GM18502 (cell line): ENCODE data around the gene EPG5.
"Not testable (repeated sequence)": the region's sequence is repeated elsewhere in the genome, so short reads cannot be mapped to it uniquely, and the experiment has no call there.

Experiments
- ATAC-seq: cut with Tn5 transposase; IDR thresholded peaks from one replicate; pipeline ENCODE4 v1.9.1; 2021; ENCODE audit warnings: mild to moderate bottlenecking; ENCODE audit not compliant: unreplicated experiment, poor library complexity

Gene EPG5

DNA sequence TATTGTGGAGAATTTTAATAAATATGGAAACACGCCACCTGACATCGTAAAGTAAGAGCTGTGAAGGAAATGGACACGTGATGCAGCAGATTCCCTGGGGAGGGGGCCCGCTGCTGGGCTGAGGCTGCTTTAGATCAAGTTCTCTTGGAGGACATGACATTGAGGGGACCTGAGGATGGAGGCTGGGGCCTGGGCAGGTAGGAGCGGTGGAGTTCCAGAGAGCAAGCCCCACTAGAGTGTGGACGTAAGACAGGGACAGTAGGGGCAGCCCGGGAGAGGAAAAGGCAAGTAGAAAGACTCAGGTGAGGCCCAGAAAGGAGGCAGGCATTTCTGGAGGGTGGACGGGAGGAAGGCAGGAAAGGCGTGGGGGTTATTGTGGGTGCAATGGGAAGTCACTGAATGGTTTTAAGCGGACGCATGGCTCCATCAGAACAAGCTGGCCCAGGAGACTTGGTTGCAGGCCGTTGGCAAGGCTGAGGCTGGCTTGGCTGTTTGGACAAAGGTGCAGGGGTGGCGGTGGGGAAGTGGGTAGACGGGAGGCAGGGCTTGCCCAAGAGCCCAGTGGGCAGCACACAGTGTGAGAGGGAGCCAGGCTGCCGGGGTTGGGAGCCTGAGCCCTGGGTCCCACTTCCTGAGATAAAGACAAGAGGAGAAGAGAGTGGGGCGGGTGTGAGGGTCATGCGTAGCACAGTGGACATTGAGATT, 125.9 kb downstream of the EPG5 start:
- no peak for ATAC-seq

DNA sequence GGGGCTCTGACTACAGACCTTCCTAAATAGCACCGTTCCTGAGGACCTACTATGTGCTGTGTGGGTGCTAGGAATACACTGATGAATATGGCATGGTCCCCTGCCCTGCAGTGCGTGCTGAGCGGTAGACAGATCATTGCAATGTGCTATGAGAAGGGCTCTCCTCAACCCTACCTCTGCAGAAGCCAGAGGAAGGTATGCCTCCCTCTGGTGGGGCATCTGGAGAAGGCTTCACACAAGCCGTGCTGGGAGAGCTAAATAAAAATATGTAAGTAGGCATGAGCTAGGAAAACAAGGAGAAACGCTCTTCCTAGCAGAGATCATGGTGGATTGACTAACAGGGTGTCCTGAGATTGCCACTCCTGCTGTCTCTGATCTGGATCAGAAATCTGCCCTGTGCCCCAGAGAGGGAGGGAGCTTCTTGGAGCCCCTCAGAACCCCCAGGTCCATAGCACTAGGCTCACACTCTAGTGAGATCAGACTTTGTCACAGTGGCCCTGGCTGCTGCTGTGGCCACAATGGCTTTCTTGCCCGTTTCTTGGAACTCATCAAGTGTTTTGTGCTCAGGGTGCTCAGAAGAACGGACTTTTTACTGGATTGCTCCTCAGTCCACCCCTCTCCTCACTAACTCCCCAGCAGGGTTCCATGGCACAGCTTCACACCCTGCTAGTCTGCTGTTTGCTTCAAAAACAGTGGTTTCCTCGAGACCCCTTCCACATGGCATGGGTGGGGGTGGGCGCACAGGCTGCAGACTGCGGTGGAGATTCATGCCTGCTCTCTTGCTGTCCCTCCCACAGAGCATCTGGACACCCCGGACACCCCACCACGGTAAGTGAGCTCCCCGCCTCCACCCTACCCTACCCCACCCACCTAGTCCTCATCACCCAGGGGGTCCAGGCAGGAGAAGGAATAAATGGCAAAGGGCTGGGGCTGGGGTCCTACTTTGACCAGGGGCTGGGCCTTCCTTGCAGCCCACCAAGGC, 127.4 kb downstream of the EPG5 start:
- peak; percentile 54 for ATAC-seq

DNA sequence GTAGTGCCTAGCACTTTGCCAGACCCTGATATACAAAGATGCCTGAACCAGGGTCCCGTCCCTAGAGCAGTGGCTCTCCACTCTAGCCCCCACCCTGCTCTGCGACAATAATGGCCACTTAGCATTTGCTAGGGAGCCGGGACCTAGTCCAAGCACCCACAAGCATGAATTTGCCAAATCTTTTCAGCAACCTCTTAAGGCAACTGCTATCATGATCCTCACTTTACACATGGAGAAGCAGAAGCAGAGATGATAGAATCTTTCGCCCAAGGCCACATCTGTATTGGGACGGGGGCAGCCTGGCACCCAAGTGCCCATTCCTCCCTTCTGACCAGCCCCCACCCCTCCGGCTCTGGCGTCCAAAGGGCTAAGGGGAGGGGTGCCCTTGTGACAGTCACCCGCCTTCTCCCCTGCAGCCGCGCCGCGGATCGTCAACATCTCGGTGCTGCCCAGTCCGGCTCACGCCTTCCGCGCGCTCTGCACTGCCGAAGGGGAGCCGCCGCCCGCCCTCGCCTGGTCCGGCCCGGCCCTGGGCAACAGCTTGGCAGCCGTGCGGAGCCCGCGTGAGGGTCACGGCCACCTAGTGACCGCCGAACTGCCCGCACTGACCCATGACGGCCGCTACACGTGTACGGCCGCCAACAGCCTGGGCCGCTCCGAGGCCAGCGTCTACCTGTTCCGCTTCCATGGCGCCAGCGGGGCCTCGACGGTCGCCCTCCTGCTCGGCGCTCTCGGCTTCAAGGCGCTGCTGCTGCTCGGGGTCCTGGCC, 128.6 kb downstream of the EPG5 start:
- ATAC-seq: no peak

DNA sequence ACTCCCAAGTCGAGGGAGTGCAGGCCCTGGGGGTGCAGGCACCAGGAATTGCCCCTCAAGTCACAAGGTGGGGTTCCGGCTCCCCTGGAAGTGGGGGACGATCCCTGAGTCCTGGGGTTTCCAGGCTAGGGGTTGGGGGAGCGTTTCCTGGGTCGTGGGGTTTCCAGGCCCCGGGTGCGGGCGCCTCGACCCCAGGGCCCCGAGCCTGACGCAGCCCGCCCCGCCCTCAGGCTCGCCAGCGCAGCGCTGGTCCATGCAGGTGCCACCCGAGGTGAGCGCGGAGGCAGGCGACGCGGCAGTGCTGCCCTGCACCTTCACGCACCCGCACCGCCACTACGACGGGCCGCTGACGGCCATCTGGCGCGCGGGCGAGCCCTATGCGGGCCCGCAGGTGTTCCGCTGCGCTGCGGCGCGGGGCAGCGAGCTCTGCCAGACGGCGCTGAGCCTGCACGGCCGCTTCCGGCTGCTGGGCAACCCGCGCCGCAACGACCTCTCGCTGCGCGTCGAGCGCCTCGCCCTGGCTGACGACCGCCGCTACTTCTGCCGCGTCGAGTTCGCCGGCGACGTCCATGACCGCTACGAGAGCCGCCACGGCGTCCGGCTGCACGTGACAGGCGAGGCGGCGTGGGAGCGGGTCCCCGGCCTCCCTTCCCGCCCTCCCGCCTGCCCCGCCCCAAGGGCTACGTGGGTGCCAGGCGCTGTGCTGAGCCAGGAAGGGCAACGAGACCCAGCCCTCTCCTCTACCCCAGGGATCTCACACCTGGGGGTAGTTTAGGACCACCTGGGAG, 129.7 kb downstream of the EPG5 start:
- no peak for ATAC-seq

DNA sequence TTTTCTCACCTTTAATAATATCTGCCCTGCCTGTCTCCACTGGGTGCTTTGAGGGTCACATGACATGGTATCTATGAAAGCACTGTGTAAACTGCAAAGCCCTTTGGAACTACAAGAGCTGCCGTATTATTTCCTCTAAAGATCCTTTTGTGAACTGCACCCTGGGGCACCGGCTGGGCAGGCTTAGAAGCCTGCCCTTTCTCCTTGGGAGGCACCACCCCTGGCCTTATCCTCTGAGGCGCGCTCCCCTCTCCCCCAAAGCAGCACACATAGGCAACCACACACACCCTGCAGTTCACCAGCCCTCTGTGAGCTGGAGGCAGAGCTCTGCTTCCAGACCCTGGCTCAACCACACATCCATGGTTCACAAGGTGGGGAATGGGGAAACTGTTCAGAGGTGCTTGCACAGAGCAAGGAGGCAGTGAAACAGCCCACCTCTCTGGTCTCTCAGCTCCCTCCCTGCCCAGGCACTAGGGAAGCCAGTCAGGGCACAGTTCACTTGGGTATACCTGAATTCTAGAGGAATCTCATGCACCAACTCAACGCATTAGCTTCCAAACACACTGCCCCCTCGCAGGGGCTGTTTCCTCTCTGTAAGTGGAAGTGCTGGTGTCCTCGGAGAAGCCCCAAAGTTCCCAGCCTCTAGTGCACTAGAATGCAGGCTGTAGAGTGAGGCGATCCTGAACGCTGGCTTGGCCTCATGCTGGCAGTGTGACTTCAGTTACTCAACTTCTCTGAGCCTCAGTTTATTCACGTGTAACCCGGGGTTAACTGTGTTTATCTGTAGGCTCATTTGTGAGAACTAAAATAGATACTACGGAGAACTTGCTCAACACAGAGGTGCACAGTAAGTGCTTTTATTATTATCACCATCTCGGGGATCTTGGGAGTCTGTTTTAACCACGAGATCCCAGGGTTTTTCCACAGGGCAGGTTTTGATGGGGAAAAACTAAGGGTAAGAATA, 130.6 kb downstream of the EPG5 start:
- no peak for ATAC-seq

DNA sequence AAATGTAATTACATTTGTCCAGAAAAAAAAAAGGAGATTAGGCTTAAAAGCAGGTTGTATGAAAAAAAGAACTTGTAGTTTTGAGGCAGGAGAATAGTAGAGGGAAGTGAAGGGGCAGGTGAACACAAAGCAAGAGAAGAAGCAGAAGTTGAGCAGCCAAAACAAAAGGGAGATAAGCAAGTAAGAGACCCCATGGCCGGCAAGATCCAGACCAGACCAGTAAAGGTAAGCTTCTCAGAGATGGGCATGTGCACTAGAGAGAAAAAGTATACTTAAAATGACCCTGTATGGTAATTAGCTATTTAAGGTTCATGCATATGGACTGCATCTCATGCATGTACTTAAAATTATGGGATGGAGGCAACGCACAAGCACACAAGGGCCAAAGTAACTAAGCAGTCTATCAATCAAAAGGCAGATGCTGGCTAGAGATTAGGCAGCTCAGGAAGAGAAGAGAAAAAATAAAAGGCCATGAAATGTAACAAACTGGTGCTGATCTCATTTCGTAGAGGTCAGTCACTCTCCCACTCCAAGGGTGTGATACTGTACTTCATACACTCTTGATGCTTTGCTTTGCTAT, 132.0 kb downstream of the EPG5 start:
- ATAC-seq: no peak

DNA sequence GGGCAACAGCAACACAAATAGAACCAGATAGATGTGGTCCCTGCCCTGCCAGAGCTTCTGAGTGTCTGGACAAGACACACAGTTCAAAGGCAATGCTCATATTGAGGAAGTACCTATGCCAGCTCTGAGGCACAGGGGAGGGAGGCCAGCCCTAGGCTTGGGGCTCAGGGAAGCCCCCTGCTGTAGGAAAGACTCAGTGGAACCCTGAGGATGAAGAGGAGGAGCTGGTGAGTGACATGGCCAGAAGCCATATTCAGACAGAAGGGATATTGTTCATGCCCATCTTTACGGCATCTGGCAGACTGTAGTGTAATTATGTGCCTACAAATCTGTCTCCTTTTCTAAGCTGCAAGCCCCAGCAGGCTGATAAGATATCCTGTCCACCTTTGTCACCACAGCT, 132.8 kb downstream of the EPG5 start:
- no peak for ATAC-seq

DNA sequence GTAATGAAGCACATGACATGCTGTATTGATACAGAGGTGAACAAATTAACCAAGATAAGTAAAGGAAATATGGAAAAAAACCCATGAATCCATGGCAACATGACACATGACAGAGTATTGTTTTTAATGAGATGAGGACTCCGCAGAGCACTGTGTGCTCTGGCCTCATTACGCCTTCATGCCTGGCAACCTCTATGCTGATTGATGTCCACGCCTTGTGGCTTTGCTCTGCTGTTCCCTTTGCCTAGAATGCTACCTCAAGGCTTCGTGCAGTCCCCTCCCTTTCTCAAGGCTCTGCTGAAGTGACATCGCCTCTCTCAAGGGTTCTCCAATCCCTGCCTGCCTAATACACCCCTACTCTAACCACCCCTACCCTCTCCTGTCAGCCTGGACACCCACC, 133.3 kb downstream of the EPG5 start:
- no peak for ATAC-seq

DNA sequence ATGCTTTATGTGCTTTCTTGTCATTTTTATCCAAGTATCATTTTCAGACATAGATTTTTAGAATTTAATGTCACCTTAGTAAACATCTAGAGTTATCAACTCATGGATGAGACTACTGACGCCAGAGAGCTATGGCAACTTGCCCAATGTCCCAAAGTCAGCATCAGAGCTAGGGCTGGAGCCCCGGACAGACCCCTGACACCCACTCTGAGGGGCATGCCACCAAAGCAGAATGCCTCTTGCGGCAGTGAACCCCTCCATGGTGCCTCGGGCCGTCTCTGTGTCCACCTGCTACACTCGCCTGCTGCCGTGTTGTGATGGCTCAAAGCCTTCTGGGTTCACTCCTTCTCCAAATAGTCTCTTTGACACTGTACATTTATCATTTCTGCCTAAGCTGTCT, 136.2 kb downstream of the EPG5 start:
- ATAC-seq: no peak

DNA sequence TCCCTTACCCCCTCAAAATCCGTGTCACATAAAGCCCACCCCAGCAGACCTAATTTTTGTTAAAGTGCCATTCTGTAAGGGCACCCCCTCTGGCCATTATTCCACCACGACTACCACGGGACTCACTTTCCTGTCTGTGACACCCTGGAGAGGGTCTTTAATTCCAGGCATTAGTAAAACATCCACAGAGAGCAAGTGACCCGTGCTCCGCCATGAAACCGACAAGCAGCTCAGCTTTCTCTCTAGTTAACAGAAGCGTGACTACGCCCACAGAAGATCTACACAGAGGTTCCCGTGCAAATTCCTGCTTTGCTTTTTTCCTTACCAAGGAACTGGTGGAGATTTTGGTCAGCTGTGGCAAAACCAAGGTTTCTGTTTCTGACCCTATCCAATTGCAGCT, 137.3 kb downstream of the EPG5 start:
- no peak for ATAC-seq

DNA sequence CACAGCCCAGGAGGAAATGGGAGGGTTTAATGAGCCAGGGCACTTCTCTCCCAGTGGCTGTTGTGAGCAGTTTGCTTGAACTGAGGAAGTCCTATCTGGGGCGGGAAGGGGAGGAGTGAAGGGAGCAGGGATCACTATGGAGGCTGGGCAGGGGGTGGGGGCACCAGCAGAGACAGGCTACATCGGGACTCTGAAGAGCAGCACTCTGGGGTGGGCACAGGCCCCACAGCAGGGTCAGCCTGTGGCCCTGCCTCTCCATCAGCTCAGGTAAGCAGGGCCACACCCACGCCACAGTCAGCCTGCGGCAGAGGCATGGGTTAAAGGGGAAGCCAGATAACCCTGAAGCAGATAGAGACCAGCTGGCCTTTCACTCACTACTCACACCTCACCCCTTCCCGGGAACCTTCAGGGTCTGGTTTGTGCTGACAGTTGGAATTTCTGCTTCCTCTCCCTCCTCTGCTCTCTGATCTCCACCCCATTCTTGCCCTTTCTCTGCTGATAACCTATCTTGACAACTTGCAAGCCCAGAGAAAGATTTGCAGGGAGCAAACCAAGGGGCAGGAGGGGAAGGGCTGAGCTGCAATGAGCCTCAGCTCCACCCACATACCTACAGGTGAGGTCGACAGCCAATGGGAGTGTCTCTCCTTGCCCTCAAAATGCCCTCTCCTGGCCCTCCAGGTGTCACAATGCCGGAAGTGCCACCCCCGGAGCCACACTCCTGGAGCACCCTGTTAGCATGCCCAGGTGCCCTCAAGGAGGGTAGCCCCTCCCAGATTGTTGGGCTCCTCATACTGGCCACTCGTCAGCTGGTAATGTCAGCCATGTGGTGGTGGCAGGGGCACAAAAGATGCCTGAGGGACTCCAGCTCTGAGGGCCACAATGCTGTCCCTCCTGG, 138.0 kb downstream of the EPG5 start:
- no peak for ATAC-seq

DNA sequence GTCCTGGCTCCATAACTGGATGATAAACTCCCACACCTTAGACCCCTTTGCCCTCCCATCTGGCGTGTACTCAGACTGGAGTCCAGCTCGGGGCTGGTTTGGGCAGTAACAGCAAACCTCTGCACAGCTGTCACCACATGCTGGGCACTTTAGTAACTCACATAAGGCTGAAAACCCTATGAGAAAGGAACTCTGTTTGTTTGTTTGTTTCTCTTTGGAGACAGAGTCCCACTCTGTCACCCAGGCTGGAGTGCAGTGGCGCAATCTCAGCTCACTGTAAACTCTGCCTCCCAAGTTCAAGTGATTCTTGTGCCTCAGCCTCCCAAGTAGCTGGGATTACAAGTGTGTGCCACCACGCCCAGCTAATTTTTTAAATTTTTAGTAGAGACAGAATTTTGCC, 140.4 kb downstream of the EPG5 start:
- ATAC-seq: not testable (repeated sequence)

DNA sequence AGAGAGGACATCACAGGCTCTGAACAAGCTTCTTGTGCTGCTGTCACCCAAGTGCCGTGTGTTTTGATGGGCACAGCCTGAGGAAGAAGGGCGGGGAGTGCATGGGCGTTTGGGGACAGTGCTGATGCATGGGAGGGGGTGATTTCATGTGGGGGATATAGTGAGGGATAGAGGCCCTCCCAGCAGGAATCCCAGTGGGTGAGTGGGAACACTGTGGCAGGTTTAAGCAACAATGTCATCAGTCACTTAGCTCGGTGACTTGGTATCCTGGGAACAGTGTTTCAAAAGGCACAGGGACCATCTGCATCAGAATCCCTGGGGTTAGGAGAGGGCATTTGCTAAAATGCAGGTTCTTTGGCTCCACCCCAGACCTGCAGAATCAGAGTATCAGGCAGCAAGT, 141.0 kb downstream of the EPG5 start:
- ATAC-seq: no peak

DNA sequence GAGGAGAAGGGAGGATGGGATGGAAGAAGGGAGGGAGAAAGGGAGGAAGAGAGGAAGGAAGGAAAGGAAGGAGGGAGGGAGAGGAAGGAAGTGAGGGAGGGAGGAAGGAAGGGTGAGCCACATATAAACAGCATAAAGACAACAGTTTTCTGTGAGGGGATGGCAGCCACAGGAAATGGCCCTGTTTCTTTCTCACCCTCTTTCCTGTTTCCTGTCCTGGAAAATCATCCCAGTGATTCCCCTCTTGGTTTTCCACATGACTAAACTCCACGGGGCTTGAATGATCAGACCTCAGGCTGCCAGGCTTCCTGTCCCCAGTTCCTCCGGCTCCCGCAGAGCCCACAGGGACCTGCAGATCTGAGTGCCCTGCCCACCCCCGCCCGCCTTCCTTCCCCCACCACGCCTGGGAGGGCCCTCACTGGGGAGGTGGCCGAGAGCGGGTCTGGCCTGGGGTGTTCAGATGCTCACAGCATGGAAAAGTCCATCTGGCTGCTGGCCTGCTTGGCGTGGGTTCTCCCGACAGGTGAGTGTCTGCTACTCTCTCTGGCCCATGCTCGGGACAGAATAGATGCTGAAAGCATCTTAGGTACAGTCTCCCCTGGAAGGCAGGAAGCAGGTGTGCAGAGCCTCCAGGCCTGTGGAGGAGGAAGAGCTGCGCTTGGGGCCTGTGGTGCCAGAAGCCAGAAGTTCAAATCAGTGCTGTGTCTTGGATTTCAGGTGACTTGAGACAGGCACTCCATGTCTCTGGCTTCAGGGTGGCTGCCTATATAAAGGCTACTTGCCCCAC, 141.7 kb downstream of the EPG5 start, which contains the start of gene SIGLEC15:
SIGLEC15 (plus strand) TSS at position 418 of the 787 bp plus-strand sequence; CDS start at position 472, 54 bp downstream.
- no peak for ATAC-seq

DNA sequence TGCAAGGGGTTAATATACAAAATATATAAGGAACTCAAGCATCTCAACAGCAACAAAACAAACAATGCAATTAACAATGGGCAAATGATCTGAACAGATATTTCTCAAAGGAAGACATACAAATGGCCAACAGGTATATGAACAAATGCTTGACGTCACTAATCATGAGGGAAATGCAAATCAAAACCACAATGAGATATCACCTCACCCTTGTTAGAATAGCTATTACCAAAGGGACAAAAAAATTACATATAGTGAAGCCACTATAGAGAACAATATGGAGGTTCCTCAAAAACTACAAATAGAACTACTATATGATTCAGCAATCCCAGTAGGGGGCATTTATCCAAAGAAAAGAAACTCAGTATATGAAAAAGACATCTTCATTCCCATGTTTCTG, 145.4 kb downstream of the EPG5 start:
- ATAC-seq: no peak

DNA sequence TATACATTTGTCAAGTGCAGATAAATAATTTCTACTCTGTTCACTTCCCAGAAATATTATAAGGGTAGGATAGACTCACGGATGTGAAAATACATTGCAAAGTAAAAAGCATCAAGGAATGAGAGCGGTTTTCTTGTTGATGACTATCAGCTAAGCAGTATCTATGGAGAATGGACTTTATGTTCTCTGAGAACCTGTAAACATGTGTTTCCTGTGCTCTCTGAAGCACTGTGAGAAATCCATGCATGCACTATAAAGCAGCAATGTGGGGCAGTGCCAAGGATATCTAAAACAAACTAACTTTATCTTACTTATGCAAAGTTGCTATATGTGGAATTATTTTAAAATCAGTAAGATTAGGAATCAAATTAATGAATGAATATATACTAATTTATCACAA, 146.1 kb downstream of the EPG5 start:
- no peak for ATAC-seq
